SK-N-SH treated with all-trans-retinoic acid at 6 μM for 48 hours (cell line): ENCODE data around the gene SCPEP1.

Source experiments
- CSRNP3 ChIP-seq: fragments of 250-450 bp; sonication (Bioruptor Pico); IDR thresholded peaks from 2 replicates; pipeline ENCODE4 v1.5.1; 2021; ENCODE audit warnings: mild to moderate bottlenecking, moderate library complexity
- ISL1 ChIP-seq: fragments of 250-450 bp; sonication (Bioruptor Pico); IDR thresholded peaks from 2 replicates; pipeline ENCODE4 v2.1.2; 2022; ENCODE audit warnings: mild to moderate bottlenecking, moderate library complexity
- PPARA ChIP-seq: fragments of 250-450 bp; sonication (Bioruptor Pico); IDR thresholded peaks from 2 replicates; pipeline ENCODE4 v1.5.0; 2020; ENCODE audit warnings: mild to moderate bottlenecking, borderline replicate concordance
- RARB ChIP-seq: fragments of 250-450 bp; sonication (Bioruptor Pico); IDR thresholded peaks from 2 replicates; pipeline ENCODE4 v1.8.0; 2021; ENCODE audit warnings: mild to moderate bottlenecking, moderate library complexity
- TOX ChIP-seq: fragments of 250-450 bp; sonication (Bioruptor Pico); IDR thresholded peaks from 2 replicates; pipeline ENCODE4 v1.8.0; 2021; ENCODE audit warnings: mild to moderate bottlenecking, moderate library complexity, borderline replicate concordance
- ZFP3 ChIP-seq: fragments of 250-450 bp; sonication (Bioruptor Pico); IDR thresholded peaks from 2 replicates; pipeline ENCODE4 v1.5.0; 2020; ENCODE audit warnings: mild to moderate bottlenecking, moderate library complexity
- ZFP30 ChIP-seq: fragments of 450-650 bp; formaldehyde crosslinking; IDR thresholded peaks from 2 replicates; pipeline ENCODE4 v1.5.0; 2022; ENCODE audit warnings: mild to moderate bottlenecking, moderate library complexity

GRCh38 chr17:57020208-57020607, 42.3 kb downstream of the SCPEP1 start:
- TF ChIP-seq PPARA (CRISPR knock-in tag) = no peak
- TF ChIP-seq CSRNP3 (CRISPR knock-in tag) = no peak
- no peak for TF ChIP-seq RARB (CRISPR knock-in tag)
- no peak for TF ChIP-seq ZFP30 (CRISPR knock-in tag)
- TF ChIP-seq TOX (CRISPR knock-in tag) = no peak
- TF ChIP-seq ZFP3 (CRISPR knock-in tag) = no peak
- no peak for TF ChIP-seq ISL1
